NB4 (cell line): ENCODE results near the gene OPRL1.

Experiments used
- DNase-seq: peaks from one replicate; pipeline ENCODE4 v3.0.0; 2010; ENCODE audit warnings: low read depth
- H3K4me3 ChIP-seq: one replicate; pipeline ENCODE4 v1.5.1; 2011; ENCODE audit warnings: mild to moderate bottlenecking, low read depth, low read length, moderate library complexity
- MYC ChIP-seq: IDR thresholded peaks from 2 replicates; pipeline ENCODE4 v1.6.1; 2011; ENCODE audit warnings: low read depth, low read length
- POLR2A ChIP-seq: IDR thresholded peaks from 2 replicates; pipeline ENCODE4 v1.6.1; 2011; ENCODE audit warnings: mild to moderate bottlenecking; ENCODE audit not compliant: insufficient read length; ENCODE audit errors: extremely low read depth
- TF ChIP-seq, protein P1 (sequence below): IDR thresholded peaks from 2 replicates; pipeline ENCODE4 v1.6.1; 2011; ENCODE audit warnings: low read depth, low read length
- TF ChIP-seq, protein P2 (sequence below): IDR thresholded peaks from one replicate; pipeline ENCODE4 v1.5.1; 2012; ENCODE audit warnings: low read depth, low read length

OPRL1 gene

GRCh38 chr20:64077876-64078551, 1.9 kb upstream of the OPRL1 start:
- H3K4me3 ChIP-seq, result peak overlapping the region; percentile 79
- peak; percentile 94 for DNase-seq
- peak; percentile 69 for TF ChIP-seq MYC
- TF ChIP-seq, protein P1, sequence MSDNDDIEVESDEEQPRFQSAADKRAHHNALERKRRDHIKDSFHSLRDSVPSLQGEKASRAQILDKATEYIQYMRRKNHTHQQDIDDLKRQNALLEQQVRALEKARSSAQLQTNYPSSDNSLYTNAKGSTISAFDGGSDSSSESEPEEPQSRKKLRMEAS, result peak; percentile 65
- TF ChIP-seq POLR2A, result no peak

DNA sequence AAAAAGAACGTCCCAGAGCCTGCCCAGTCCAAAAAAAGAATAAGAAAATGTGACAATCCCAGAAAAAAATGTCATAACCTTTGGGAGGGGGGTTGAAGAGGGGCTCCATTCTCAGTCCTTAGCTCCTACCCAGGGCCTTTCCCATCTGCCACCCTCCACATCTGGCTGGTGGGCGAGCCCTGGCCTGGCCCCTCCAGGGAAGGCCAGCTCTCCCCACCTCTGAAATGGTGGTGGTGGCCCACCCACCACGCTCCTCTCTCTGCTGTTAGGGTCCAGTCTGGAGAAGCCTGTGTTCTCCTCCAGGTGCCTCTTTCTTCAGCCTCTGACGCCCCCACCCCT, 979 bp upstream of the OPRL1 start:
- peak overlapping the region; percentile 79 for H3K4me3 ChIP-seq
- TF ChIP-seq, protein P1, result no peak
- no peak for DNase-seq

- peak within 1 kb of the TSS; percentile 79 for H3K4me3 ChIP-seq
- TF ChIP-seq, protein P2, sequence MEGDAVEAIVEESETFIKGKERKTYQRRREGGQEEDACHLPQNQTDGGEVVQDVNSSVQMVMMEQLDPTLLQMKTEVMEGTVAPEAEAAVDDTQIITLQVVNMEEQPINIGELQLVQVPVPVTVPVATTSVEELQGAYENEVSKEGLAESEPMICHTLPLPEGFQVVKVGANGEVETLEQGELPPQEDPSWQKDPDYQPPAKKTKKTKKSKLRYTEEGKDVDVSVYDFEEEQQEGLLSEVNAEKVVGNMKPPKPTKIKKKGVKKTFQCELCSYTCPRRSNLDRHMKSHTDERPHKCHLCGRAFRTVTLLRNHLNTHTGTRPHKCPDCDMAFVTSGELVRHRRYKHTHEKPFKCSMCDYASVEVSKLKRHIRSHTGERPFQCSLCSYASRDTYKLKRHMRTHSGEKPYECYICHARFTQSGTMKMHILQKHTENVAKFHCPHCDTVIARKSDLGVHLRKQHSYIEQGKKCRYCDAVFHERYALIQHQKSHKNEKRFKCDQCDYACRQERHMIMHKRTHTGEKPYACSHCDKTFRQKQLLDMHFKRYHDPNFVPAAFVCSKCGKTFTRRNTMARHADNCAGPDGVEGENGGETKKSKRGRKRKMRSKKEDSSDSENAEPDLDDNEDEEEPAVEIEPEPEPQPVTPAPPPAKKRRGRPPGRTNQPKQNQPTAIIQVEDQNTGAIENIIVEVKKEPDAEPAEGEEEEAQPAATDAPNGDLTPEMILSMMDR, result peak; percentile 4
- peak; percentile 94 for TF ChIP-seq MYC
- peak; percentile 64 for TF ChIP-seq POLR2A
- TF ChIP-seq, protein P1, result peak; percentile 95
- DNase-seq, result peak; percentile 98
These were observed 439 bp upstream of the OPRL1 start, which contains the start of gene RGS19 for GRCh38 chr20:64079273-64080012. Gene RGS19 (minus strand): TSS chr20:64079518. CDS start chr20:64076886, 2,632 bp downstream.

DNA sequence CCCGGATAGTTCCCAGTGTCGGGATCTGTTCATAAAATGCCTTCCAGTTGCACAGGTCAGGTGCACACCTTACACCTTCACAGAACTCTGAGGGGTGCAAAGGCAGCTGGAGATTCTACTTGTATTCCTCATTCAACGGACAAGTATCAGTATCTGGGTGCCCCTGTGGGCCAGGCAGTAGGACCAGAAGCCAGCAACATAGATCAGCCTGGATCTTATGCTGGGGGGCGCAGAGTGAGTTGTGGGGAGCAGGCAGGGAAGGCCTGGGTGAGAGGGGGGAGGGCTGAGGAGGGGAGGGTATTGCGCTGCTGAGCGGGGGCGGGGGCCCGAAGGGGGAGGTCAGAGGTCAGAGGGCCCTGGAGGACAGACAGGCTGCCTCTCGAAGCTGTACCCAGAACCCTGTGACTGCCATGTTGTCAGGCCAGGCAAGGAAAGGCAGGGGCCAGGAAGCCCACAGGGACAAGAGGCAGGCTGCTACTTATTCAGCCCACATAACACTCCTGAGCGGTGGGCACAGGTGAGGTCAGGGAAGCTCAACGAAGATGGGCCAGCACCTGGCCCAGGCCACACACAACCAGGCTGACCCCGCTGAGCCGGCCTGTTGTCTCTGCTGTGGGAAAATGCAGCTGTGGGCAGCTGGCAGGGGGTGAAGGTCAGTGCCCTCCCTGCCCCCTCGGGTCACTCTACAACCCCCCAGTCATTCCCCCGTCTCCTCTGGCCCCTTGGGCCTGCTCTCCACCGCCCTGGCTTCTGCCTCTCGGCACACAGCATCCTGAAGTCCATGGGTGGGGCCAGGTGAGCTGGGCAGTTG, 1.1 kb downstream of the OPRL1 start:
- DNase-seq, result peak; percentile 24
- TF ChIP-seq, protein P1, result no peak
- no peak for TF ChIP-seq MYC
- TF ChIP-seq, protein P2, result no peak
- TF ChIP-seq POLR2A, result no peak

DNA sequence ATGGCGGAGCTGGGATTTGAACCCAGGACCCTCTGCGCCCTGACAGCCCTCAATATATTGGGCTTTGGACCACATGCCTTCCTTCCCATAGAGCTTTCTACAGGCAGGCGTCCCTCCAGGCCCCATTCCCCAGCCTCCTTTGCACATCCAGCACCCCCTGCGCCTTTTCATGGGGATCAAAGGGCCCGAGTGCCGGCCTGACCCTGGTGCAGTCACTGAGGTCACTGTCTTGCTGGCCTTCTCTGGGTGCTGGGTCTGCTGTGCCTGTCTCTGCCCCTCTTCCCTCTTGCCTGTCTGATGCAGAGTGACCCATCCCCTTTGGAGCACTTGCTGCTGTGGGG, 1.7 kb downstream of the OPRL1 start:
- no peak for DNase-seq
- H3K4me3 ChIP-seq, result no peak overlapping the region
- TF ChIP-seq POLR2A (no peak), MYC (no peak)
- TF ChIP-seq, protein P2, result no peak

More for the DNA sequence above, 1.1 kb downstream of the OPRL1 start:
- peak overlapping the region; percentile 66 for H3K4me3 ChIP-seq

DNA sequence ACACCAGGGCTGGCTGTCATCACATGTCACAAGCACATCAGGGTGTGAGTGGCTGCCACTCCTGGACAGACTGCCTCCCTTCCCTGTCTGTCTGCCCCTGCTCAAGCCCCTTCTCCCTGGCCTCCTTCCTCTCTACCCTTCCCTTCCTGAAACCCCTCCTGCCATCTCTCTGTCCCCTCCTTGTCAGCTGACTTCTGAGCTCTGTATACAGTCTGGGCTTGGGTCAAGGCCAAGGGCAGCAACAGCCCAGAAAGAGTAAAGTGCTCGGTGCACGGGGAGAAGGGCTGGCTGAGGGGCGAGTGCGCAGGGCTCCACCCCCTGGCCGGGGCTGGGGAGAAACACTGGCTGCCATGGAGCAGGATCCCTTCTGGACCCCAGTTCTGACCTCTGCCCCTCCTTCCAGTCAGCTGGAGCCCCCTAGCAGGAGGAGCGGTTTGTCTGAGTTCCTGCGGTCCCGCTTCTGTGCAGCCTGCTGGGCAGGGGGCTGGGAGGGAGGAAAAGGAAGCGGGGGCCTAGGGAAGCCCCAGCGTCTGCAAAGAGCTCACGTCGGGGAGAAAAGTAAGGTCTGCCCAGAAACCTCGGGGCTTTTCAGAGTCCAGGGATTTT, 2.3 kb downstream of the OPRL1 start:
- DNase-seq, result peak; percentile 55
- TF ChIP-seq, protein P1, result peak; percentile 52
- TF ChIP-seq, protein P2, result no peak
- H3K4me3 ChIP-seq, result no peak overlapping the region
